ENCODE data around the gene FAM171A1.
"Not testable (repeated sequence)": the region's sequence is repeated elsewhere in the genome, so short reads cannot be mapped to it uniquely, and the experiment has no call there.

Gene FAM171A1

DNA sequence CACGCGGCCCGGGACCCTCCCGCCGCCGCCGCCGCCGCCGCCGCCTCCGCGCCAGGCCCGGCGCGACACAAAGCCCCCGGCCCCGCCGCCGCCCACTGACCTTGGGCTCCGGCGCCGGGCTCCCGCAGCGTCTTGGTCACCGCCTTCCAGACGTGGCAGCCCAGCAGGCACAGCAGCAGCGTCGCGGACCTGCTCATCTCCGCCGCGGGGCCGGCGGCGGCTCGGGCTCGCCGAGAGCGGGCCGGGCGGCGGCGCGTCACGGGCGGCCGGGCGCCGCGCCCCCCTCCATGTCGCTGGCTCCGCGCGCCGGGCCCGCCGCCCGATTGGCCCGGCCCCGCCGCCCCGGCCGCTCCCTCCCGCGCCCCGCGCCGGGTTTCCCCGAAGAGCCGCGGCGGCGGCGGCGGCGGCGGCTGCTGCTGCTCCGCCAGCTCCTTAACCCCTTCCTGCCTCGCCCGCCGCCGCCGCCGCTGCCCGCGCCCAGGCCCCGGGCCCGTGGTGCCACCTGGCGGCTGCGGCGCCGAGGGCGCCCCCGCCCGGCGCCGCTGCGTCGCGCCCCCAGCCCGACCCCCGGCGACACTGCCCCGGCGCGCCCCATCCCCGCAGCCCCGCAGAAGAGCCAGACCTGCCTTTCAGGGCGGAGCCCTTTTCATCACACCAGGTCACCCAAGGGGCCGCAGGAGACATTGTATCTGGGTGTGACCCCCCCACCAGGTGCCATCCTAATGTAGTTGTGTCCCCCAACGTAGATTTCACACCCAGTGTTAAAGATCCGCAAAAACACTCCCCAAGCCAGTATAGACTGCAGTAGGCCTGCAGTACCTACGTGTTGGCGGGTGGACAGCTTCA is at the start of gene FAM171A1:
TSS of gene FAM171A1 (minus strand) at position 434 of the 846 bp plus-strand sequence. CDS start at position 197, 237 bp downstream.
- peak; percentile 65 for DNase-seq

GRCh38 chr10:15420858-15421257 is 49.8 kb upstream of the FAM171A1 start:
- no peak for DNase-seq

- peak; percentile 72 for DNase-seq
Measured at GRCh38 chr10:15419279-15419874, 48.3 kb upstream of the FAM171A1 start.

DNA sequence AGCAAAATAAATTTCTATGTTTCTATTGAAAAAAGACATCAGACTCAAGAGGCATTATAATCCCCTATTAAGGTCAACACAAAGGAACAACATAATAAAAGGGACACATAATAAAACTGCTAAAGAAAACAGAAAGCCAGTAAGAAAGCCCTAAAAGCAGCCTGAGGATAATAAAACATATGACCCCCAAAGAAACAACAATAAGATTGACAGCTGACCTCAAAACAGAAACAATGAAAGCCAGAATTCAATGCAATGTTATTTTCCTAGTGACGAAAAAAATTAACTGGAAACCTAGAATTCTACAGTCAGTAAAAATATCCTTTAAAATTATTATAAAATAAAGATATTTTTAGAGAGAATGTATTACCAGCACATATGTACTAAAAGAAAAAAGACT is 44.9 kb upstream of the FAM171A1 start:
- DNase-seq = no peak

- no peak for DNase-seq
Measured at GRCh38 chr10:15411010-15411409, 39.9 kb upstream of the FAM171A1 start.

DNA sequence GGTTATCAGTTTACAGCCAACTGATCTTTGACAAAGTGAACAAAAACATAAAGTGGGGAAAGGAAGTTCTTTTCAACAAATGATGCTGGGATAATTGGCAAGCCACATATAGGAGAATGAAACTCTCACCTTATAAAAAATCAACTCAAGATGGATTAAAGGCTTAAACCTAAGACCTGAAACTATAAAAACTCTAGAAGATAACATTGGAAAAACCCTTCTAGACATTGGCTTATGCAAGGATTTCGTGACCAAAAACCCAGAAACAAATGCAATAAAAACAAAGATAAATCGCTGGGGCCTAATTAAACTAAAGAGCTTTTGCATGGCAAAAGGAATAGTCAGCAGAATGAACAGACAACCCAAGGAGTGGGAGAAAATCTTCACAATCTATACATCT is 38.3 kb upstream of the FAM171A1 start:
- not testable (repeated sequence) for DNase-seq

DNA sequence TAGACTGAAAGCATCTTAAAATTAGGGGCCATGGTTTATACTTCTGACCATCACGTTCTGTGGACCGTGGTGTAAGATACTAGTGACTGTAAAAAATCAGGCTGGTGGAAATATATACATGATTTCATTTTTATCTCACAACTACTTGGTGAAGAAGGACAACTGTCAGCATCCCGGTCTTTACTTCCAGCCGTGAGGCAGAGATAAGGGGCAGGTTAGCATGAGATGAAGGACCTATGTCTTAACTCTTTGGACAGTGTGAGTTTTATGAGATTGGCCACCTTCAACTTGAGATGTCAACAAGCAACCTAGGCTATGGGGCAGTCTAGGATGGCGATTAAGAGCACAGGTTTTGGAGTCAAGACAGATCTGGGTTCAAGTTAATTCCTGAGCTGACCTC is 37.5 kb upstream of the FAM171A1 start:
- DNase-seq = no peak

DNA sequence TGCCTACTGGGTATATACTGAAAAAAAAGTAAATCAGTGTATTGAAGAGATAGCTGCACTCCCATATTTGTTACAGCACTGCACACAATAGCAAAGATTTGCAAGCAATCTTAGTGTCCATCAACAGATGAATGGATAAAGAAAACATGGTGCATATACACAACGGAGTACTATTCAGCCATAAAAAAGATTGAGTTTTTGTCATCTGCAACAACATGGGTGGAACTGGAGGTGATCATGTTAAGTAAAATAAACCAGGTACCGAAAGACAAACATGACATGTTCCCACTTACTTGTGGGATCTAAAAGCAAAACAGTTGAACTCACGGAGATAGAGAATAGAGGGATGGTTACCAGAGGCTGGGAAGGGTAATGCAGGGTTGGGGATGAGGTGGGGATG is 34.2 kb upstream of the FAM171A1 start:
- DNase-seq = no peak

GRCh38 chr10:15401382-15401781 is 30.3 kb upstream of the FAM171A1 start:
- no peak for DNase-seq

- not testable (repeated sequence) for DNase-seq
Measured at GRCh38 chr10:15400461-15400860, 29.4 kb upstream of the FAM171A1 start.

DNA sequence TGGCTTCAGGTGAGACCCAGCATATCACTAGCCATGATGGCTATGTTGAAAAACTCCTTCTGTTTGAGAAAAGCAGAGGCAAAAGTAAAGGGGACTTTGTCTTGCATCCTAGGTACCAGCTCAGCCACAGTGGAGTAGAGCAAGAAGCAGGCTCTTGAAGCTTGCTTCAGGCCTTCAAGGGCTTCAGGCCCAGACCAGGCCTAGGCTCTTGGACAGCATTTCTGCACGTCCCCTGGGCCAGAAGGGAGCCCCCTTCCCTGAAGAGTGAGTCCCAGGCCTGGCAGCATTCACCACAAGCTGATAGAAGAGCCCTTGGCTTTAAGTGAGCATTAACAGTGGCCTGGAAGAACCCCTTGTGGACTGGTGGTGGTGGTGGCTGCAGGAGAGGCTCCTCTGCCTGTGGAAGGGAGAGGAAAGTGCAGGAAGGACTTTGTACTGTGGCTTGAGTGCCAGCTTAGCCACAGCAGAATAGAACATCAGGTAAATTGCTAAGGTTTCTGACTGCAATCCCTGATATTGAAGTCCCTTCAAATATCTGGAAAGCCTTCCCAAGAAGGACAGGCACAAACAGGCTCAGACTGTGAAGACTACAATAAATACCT is 28.1 kb upstream of the FAM171A1 start:
- DNase-seq = no peak

GRCh38 chr10:15395935-15396334 is 24.8 kb upstream of the FAM171A1 start:
- no peak for DNase-seq

DNA sequence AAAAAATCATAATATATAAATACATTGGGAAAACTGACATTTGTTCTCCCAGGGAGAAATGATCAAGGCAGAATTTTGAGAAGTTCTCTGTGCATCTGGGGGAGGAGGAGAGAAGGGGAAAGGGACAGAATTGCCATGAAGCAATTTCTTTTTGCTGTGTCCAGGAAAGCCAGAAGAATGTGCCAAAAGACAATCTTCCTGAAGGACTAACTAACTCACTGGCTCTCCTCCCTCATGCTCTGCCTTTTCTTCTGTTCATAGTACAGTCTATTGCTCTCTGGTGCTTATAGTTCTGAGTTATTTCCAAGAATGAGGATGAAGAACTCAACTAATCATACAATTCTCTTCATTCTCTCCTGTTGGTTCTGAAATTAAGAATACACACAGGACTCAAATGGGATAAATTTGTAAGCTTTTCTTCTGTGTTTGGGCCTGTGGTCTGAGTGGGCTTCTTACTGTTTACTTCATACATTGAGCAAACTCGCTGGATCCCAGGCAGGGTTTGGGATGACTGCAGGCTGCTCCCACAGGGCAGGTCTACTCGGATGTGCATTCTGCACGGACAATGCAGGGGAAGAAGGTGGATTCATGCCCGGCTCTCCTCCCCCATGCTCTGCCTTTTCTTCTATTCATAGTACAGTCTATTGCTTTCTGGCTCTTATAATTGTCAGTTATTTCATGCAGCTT is 22.2 kb upstream of the FAM171A1 start:
- DNase-seq = no peak

GRCh38 chr10:15391491-15391890 is 20.4 kb upstream of the FAM171A1 start:
- no peak for DNase-seq

GRCh38 chr10:15388172-15388571 is 17.1 kb upstream of the FAM171A1 start:
- not testable (repeated sequence) for DNase-seq

DNA sequence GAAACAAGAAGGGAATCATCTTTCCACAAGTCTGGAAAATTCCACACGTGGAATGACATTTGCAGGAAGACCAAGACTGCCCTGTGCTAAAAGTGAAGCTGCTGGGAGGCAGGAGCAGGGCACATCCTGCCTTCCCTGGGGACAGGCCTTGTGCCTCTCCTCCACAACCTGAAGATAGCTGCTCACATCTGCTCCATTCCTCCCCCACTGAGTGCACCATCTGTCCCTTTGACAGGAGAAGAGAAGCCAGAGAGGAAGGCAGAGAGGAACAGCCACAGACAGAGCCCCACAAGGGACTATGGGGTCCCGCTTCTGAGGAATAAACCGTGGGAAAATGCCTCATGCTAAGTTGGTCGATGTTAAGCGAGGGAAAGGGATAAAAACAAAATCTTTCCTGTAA is 15.9 kb upstream of the FAM171A1 start:
- DNase-seq = peak; percentile 98

DNA sequence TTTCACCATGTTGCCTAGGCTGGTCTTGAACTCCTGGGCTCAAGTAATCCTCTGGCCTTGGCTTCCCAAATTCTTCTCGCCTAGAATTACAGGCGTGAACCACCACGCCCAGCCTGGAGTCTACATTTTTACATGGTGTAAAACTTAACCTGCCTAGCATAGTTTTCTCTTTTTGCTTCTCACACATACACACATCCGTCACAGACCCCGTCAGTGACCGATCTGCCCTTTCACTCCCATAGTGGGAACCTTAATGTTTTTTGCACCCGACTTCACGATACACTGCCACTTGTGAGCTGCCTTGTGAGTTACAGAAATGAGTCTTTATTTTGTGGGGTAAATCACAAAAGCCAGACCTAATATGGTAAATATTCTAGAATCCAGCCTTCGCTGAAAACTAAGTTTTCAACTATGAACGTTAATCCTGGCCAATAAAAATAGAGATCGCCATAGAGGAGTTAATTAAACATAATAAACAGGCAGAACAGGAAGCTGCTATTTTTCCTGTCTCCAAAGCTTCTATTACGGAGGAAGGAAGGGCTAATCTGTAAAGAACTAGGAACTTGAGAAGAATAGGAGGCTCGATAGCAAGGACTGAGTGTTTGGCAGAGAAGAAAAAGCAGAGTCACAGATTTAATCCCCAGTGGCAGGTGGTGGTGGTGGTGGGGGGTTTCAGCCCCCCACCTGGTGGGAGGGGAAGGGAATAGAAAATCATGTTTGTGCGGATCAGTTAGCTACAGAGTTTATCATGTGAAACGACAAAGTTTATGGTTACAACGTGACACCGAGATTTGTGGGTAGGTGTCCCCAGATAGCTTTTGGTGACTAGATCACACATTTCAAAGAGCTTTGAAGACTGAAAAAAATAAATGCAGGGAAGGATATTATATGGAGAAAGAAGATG is 14.7 kb upstream of the FAM171A1 start:
- DNase-seq = peak; percentile 89

GRCh38 chr10:15381420-15381819 is 10.3 kb upstream of the FAM171A1 start:
- no peak for DNase-seq

- DNase-seq = peak; percentile 15
Measured at GRCh38 chr10:15379078-15379477, 8.0 kb upstream of the FAM171A1 start.

GRCh38 chr10:15378569-15378968 is 7.5 kb upstream of the FAM171A1 start:
- DNase-seq = no peak

DNA sequence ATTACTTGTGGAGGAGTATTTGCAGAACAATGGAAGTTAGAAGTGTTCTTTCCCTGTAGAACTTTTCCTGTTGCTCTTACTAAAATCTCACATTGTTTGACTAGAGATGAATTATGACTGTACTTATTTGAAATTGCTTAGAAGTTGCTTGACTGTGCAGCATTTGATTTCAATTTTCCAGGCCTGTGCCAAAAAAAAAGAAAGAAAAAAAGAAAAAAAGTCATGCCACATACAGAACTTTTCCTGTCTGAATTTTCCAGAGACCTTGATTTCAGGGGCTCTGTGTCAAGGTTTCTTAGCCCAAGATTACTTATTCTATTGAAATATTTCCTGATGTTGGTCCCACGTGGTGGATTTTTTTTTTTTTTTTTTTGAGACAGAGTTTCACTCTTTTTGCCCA is 3.5 kb upstream of the FAM171A1 start:
- no peak for DNase-seq

DNA sequence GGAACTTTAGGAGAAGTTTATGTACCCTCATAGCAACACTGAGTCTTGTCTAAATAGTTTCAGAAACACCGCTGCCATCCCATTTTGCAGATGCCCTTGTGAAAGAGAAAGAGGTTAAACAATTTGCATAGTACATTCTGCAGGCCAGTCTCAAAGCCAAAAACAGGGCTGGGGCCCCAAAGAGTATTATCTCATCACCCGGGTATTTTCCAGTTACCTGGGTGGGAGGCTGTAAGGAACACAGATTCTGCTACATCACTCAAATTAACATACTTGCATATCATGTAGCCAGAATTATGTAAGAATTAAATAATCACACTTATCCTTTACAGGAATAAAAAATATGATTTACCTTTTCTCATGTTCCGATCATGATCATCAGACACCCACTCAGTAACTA is 3.1 kb upstream of the FAM171A1 start:
- DNase-seq = no peak

Data from NCI-H82 (cell line).